ENCODE data around the gene TEX13A. TPM values are rescaled to one million over a fixed set of nuclear protein-coding genes. Genes with fewer than 3 reads are reported as not detected.

TEX13A gene
- total and polyA plus RNA-seq, 2 of the 13 experiments (the other 11 are each of a cell fraction or from before 2014, with no cell fraction given): not detected

DNA sequence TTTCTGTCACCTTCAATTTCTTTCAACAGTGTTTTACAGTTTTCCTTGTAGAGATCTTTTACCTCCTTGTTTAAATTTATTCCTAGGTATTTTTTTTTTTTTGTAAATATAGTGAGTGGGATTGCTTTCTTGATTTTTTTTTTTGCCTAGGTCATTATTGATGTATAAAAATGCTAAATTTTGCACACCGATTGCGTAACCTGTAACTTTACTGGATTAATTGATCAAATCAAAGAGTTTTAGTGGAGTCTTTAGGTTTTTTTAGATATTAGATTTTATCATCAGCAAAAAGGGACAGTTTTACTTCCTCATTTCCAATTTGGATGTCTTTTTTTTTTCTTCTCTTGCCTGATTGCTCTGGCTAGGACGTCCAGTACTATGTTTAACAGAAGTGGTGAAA lies 40.9 kb downstream of the TEX13A start:
- ATAC-seq (no peak), DNase-seq (ENCODE audit: low spot score) (no peak), FAIRE-seq (no peak)
- Histone ChIP-seq H3K4me2 (ENCODE audit: low read depth, low read length) (no peak overlapping the region), H3K4me1 (ENCODE audit: insufficient read depth, low read length) (no peaks in the 10 kb centered on the region), H3K79me2 (ENCODE audit: insufficient read depth, low read length) (no peaks in the 10 kb centered on the region), H4K20me1 (ENCODE audit: insufficient read depth, low read length) (no peaks in the 10 kb centered on the region), H3K36me3 (replicated peaks in 1 of 2; ENCODE audit: control insufficient read depth in 1 of 2, insufficient read depth in 2 of 2, low read length in 2 of 2) (no peaks in the 10 kb centered on the region), H3K9me3 (ENCODE audit: low read length) (no peaks in the 10 kb centered on the region), H3K27me3 (ENCODE audit: control insufficient read depth in 1 of 2, insufficient read depth in 2 of 2, low read length in 2 of 2) (no peaks in the 10 kb centered on the region), H3K4me3 (replicated peaks in 1 of 3; ENCODE audit: insufficient read depth in 1 of 3, low read depth in 2 of 3, low read length in 3 of 3) (no peak overlapping the region), H2AFZ (ENCODE audit: low read length) (no peak overlapping the region), H3K9ac (ENCODE audit: insufficient read depth, low read depth, low read length) (no peak overlapping the region), H3K27ac (ENCODE audit: extremely low read length, insufficient read depth, low read length) (no peak overlapping the region)
- intact Hi-C loops (cut with micrococcal nuclease; ENCODE audit: unreplicated experiment): no loop called here
- TF ChIP-seq ZBTB21 (CRISPR knock-in tag; IDR thresholded peaks at IDR 0.05) (no peak), SIX1 (CRISPR knock-in tag; IDR thresholded peaks at IDR 0.05; ENCODE audit: borderline replicate concordance) (no peak), NAIF1 (CRISPR knock-in tag; IDR thresholded peaks at IDR 0.05; ENCODE audit: borderline replicate concordance) (no peak), REXO4 (CRISPR knock-in tag; IDR thresholded peaks at IDR 0.05; ENCODE audit: borderline replicate concordance) (no peak), SMARCC2 (IDR thresholded peaks at IDR 0.05) (no peak), ZNF749 (CRISPR knock-in tag; IDR thresholded peaks at IDR 0.05; ENCODE audit: borderline replicate concordance) (no peak), PHF8 (CRISPR knock-in tag; IDR thresholded peaks at IDR 0.05) (no peak), ARHGAP35 (CRISPR knock-in tag; IDR thresholded peaks at IDR 0.05; ENCODE audit: borderline replicate concordance) (no peak), ZNF782 (CRISPR knock-in tag; IDR thresholded peaks at IDR 0.05; ENCODE audit: borderline replicate concordance) (no peak), ZFP37 (CRISPR knock-in tag; IDR thresholded peaks at IDR 0.05; ENCODE audit: borderline replicate concordance) (no peak), ZNF264 (CRISPR knock-in tag; IDR thresholded peaks at IDR 0.05) (no peak)
- TF ChIP-seq, protein P1, sequence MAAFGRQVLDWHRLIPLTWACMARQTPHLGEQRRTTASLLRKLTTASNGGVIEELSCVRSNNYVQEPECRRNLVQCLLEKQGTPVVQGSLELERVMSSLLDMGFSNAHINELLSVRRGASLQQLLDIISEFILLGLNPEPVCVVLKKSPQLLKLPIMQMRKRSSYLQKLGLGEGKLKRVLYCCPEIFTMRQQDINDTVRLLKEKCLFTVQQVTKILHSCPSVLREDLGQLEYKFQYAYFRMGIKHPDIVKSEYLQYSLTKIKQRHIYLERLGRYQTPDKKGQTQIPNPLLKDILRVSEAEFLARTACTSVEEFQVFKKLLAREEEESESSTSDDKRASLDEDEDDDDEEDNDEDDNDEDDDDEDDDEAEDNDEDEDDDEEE (CRISPR knock-in tag; IDR thresholded peaks at IDR 0.05): no peak
- TF ChIP-seq, protein P2, sequence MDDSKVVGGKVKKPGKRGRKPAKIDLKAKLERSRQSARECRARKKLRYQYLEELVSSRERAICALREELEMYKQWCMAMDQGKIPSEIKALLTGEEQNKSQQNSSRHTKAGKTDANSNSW (CRISPR knock-in tag; IDR thresholded peaks at IDR 0.05; ENCODE audit: borderline replicate concordance): no peak
- TF ChIP-seq, protein P3, sequence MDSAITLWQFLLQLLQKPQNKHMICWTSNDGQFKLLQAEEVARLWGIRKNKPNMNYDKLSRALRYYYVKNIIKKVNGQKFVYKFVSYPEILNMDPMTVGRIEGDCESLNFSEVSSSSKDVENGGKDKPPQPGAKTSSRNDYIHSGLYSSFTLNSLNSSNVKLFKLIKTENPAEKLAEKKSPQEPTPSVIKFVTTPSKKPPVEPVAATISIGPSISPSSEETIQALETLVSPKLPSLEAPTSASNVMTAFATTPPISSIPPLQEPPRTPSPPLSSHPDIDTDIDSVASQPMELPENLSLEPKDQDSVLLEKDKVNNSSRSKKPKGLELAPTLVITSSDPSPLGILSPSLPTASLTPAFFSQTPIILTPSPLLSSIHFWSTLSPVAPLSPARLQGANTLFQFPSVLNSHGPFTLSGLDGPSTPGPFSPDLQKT (CRISPR knock-in tag; IDR thresholded peaks at IDR 0.05; ENCODE audit: borderline replicate concordance): no peak
- TF ChIP-seq, protein P4, sequence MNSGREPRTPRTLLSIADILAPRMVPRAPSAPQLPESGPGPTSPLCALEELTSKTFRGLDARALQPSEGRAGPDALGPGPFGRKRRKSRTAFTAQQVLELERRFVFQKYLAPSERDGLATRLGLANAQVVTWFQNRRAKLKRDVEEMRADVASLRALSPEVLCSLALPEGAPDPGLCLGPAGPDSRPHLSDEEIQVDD (CRISPR knock-in tag; IDR thresholded peaks at IDR 0.05; ENCODE audit: borderline replicate concordance): no peak
- CTCF ChIA-PET (ENCODE audit: low intra/inter-chr PET ratio, low total read pairs): no interaction called here
- in situ Hi-C loops (cut with HindIII; ENCODE audit: extremely low pct_ligation_motif_present, low pct_unique_long_range_greater_than_20kb): no loop called here
- no TSS peak for BruUV-seq (replicated peaks)
- WGBS (ENCODE audit: low lambda C conversion rate): 12% methylated on average over 3 of the region's 3 CpGs
- POLR2A ChIA-PET: no interaction called here
